SK-N-SH treated with all-trans-retinoic acid at 6 μM for 48 hours (cell line): Measurements from ENCODE around the gene RBFOX2.

Source experiments
- ATAC-seq: fragments of 200-7000 bp; cut with Tn5 transposase; 3 replicates; pipeline ENCODE4 v1.9.1; 2020; ENCODE audit warnings: mild to moderate bottlenecking, moderate library complexity
- ARNTL ChIP-seq: fragments of 450-650 bp; formaldehyde crosslinking; IDR thresholded peaks from 2 replicates; pipeline ENCODE4 v1.5.0; 2020; ENCODE audit warnings: low read depth, mild to moderate bottlenecking, moderate library complexity, borderline replicate concordance
- CSDC2 ChIP-seq: fragments of 250-450 bp; sonication (Bioruptor Pico); IDR thresholded peaks from 2 replicates; pipeline ENCODE4 v1.5.0; 2020; ENCODE audit warnings: mild to moderate bottlenecking, moderate library complexity
- ISL1 ChIP-seq: fragments of 250-450 bp; sonication (Bioruptor Pico); IDR thresholded peaks from 2 replicates; pipeline ENCODE4 v2.1.2; 2022; ENCODE audit warnings: mild to moderate bottlenecking, moderate library complexity
- OSR1 ChIP-seq: fragments of 250-450 bp; sonication (Bioruptor Pico); IDR thresholded peaks from 2 replicates; pipeline ENCODE4 v1.8.0; 2022; ENCODE audit warnings: moderate library complexity, mild to moderate bottlenecking, inconsistent platforms
- TCF4 ChIP-seq: fragments of 250-450 bp; sonication (Bioruptor Pico); IDR thresholded peaks from 2 replicates; pipeline ENCODE4 v1.8.0; 2021; ENCODE audit warnings: mild to moderate bottlenecking, moderate library complexity, borderline replicate concordance
- TSHZ2 ChIP-seq: fragments of 250-450 bp; sonication (Bioruptor Pico); IDR thresholded peaks from 2 replicates; pipeline ENCODE4 v1.5.0; 2020; ENCODE audit warnings: mild to moderate bottlenecking, moderate library complexity
- ZFP3 ChIP-seq: fragments of 250-450 bp; sonication (Bioruptor Pico); IDR thresholded peaks from 2 replicates; pipeline ENCODE4 v1.5.0; 2020; ENCODE audit warnings: mild to moderate bottlenecking, moderate library complexity
- ZFP30 ChIP-seq: fragments of 450-650 bp; formaldehyde crosslinking; IDR thresholded peaks from 2 replicates; pipeline ENCODE4 v1.5.0; 2022; ENCODE audit warnings: mild to moderate bottlenecking, moderate library complexity
- ZNF70 ChIP-seq: fragments of 450-650 bp; formaldehyde crosslinking; IDR thresholded peaks from 2 replicates; pipeline ENCODE4 v1.5.0; 2020; ENCODE audit warnings: mild to moderate bottlenecking, moderate library complexity
- ZNF8 ChIP-seq: fragments of 450-650 bp; formaldehyde crosslinking; IDR thresholded peaks from 2 replicates; pipeline ENCODE4 v1.5.0; 2020; ENCODE audit warnings: mild to moderate bottlenecking, moderate library complexity
- TF ChIP-seq, protein P1 (sequence below): fragments of 250-450 bp; sonication (Bioruptor Pico); IDR thresholded peaks from 2 replicates; pipeline ENCODE4 v1.8.0; 2021; ENCODE audit warnings: low read depth, mild to moderate bottlenecking, moderate library complexity, borderline replicate concordance
- TF ChIP-seq, protein P2 (sequence below): fragments of 250-450 bp; sonication (Bioruptor Pico); IDR thresholded peaks from 2 replicates; pipeline ENCODE4 v1.8.0; 2020; ENCODE audit warnings: mild to moderate bottlenecking, moderate library complexity, borderline replicate concordance
- TF ChIP-seq, protein P3 (sequence below): fragments of 250-450 bp; sonication (Bioruptor Pico); IDR thresholded peaks from 2 replicates; pipeline ENCODE4 v1.5.1; 2021; ENCODE audit warnings: mild to moderate bottlenecking, moderate library complexity
- TF ChIP-seq, protein P4 (sequence below): fragments of 250-450 bp; sonication (Bioruptor Pico); IDR thresholded peaks from 2 replicates; pipeline ENCODE4 v1.5.1; 2020; ENCODE audit warnings: low read depth, mild to moderate bottlenecking, moderate library complexity

Gene RBFOX2

DNA sequence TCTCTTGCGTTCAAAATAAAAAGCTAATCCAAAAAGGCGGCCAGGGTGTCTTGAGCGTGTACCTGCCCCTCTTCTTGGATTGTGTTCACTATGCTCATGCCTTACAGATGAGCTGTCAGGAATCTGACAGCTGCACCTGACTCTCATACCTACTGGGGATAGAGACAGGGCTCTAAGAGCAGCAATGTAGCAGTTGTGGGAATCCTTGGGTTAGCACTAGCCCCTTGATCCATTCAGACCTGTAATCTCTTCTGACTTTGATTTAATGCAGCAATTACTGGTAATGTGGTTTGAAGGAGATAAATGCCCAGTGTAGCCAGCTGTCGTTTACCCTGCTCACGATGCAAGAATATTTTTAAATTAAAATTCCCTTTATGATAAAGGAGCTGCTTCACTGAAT lies 165.2 kb downstream of the RBFOX2 start:
- peak; percentile 32; the same call in 1 of the 3 replicates for ATAC-seq
- TF ChIP-seq ISL1 (CRISPR knock-in tag) (peak; percentile 41; the same call in 1 of the 2 replicates), TSHZ2 (CRISPR knock-in tag) (peak; percentile 70; the same call in 1 of the 2 replicates)
- TF ChIP-seq, protein P1, sequence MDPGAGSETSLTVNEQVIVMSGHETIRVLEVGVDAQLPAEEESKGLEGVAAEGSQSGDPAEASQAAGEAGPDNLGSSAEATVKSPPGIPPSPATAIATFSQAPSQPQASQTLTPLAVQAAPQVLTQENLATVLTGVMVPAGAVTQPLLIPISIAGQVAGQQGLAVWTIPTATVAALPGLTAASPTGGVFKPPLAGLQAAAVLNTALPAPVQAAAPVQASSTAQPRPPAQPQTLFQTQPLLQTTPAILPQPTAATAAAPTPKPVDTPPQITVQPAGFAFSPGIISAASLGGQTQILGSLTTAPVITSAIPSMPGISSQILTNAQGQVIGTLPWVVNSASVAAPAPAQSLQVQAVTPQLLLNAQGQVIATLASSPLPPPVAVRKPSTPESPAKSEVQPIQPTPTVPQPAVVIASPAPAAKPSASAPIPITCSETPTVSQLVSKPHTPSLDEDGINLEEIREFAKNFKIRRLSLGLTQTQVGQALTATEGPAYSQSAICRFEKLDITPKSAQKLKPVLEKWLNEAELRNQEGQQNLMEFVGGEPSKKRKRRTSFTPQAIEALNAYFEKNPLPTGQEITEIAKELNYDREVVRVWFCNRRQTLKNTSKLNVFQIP (CRISPR knock-in tag): no peak

GRCh38 chr22:35862697-35863096 lies 165.9 kb downstream of the RBFOX2 start:
- TF ChIP-seq ARNTL (CRISPR knock-in tag) (no peak), CSDC2 (CRISPR knock-in tag) (no peak), ZNF8 (CRISPR knock-in tag) (peak; percentile 45; the same call in 1 of the 2 replicates), TCF4 (CRISPR knock-in tag) (peak; percentile 78), TSHZ2 (CRISPR knock-in tag) (peak; percentile 86; the same call in 1 of the 2 replicates), ISL1 (CRISPR knock-in tag) (peak; percentile 67), OSR1 (CRISPR knock-in tag) (no peak)
- TF ChIP-seq, protein P2, sequence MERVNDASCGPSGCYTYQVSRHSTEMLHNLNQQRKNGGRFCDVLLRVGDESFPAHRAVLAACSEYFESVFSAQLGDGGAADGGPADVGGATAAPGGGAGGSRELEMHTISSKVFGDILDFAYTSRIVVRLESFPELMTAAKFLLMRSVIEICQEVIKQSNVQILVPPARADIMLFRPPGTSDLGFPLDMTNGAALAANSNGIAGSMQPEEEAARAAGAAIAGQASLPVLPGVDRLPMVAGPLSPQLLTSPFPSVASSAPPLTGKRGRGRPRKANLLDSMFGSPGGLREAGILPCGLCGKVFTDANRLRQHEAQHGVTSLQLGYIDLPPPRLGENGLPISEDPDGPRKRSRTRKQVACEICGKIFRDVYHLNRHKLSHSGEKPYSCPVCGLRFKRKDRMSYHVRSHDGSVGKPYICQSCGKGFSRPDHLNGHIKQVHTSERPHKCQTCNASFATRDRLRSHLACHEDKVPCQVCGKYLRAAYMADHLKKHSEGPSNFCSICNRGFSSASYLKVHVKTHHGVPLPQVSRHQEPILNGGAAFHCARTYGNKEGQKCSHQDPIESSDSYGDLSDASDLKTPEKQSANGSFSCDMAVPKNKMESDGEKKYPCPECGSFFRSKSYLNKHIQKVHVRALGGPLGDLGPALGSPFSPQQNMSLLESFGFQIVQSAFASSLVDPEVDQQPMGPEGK: no peak
- TF ChIP-seq, protein P3, sequence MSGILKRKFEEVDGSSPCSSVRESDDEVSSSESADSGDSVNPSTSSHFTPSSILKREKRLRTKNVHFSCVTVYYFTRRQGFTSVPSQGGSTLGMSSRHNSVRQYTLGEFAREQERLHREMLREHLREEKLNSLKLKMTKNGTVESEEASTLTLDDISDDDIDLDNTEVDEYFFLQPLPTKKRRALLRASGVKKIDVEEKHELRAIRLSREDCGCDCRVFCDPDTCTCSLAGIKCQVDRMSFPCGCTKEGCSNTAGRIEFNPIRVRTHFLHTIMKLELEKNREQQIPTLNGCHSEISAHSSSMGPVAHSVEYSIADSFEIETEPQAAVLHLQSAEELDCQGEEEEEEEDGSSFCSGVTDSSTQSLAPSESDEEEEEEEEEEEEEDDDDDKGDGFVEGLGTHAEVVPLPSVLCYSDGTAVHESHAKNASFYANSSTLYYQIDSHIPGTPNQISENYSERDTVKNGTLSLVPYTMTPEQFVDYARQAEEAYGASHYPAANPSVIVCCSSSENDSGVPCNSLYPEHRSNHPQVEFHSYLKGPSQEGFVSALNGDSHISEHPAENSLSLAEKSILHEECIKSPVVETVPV (CRISPR knock-in tag): peak; percentile 77; the same call in 1 of the 2 replicates
- TF ChIP-seq, protein P4, sequence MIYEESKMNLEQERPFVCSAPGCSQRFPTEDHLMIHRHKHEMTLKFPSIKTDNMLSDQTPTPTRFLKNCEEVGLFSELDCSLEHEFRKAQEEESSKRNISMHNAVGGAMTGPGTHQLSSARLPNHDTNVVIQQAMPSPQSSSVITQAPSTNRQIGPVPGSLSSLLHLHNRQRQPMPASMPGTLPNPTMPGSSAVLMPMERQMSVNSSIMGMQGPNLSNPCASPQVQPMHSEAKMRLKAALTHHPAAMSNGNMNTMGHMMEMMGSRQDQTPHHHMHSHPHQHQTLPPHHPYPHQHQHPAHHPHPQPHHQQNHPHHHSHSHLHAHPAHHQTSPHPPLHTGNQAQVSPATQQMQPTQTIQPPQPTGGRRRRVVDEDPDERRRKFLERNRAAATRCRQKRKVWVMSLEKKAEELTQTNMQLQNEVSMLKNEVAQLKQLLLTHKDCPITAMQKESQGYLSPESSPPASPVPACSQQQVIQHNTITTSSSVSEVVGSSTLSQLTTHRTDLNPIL (CRISPR knock-in tag): peak; percentile 67; the same call in 1 of the 2 replicates

DNA sequence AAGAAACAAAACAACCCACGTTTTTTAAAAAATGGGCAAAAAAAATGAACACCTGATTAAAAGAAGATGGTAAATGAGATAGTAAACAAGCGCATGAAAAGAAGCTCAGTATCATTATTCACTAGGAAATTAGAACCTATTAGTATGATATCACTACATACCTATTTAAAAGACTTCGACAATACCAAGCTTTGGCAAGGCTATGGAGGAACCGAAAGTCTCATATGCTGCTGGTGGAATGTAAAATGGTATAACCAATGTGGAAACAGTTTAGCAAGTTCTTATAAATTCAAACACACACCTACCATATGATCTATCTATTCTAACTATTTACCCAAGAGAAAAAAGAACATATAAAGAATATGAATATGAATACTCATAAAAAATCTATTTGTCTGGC lies 167.2 kb downstream of the RBFOX2 start:
- no peak for TF ChIP-seq ARNTL (CRISPR knock-in tag)
- TF ChIP-seq ZFP3 (CRISPR knock-in tag): no peak
- no peak for TF ChIP-seq TCF4 (CRISPR knock-in tag)
- no peak for TF ChIP-seq ZNF70 (CRISPR knock-in tag)
- no peak for TF ChIP-seq ZFP30
- TF ChIP-seq, protein P1 (CRISPR knock-in tag): no peak
- no peak for TF ChIP-seq CSDC2 (CRISPR knock-in tag)
- no peak for TF ChIP-seq OSR1 (CRISPR knock-in tag)
- TF ChIP-seq, all 23 proteins: peak for 0
- no peak for ATAC-seq

More at GRCh38 chr22:35862697-35863096, 165.9 kb downstream of the RBFOX2 start:
- no peak for ATAC-seq
